ENCODE data around the gene KRT75. TPM values are rescaled to one million over a fixed set of nuclear protein-coding genes. Genes with fewer than 3 reads are reported as not detected.

Gene KRT75
- total and polyA plus RNA-seq, 2 of the 13 experiments (the other 11 are each of a cell fraction or from before 2014, with no cell fraction given): not detected

DNA sequence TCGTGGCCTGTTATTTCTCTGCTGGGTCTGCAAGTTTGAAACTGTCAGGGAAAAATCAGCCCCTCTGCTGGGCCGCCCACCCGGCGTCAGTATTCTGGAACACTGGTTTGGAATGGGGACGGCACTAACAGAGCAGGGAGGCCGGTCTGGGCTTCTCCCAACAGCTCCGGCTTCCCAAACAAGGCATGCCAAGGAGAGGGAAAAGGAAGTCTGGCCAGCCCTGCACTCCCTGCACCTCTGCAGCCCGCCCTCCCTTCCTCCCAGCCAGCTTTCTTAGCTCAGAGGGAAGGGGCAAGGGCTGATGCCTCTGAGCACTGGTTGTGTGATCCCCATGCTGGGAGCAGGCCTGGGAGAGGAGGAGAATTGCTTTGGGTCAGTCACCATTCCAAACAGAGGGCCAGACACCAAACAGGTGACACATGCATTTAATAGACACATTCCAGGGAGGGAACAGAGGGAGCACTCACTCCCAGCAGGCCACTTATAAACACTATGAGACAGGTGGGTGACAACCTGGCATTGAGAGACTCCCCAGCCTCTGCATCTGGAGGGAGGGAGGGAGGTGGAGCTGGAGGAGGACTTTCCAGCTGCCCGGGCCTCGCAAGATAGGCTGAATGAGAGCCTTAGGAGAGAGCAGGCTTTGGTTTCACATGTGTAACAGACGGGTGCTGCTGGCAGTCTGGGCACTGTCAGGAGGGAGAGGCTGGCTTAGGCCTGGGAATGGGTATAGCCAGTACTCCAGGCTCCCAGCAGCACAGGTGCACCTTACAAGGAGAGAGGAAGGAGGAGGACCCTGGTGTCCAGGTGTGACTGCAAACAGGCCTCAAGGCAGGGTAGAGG, 10.3 kb downstream of the KRT75 start:
- Histone ChIP-seq H3K9ac (ENCODE audit: insufficient read depth, low read depth, low read length) (no peak overlapping the region), H4K20me1 (ENCODE audit: insufficient read depth, low read length) (no peaks in the 10 kb centered on the region), H3K4me1 (ENCODE audit: insufficient read depth, low read length) (no peaks in the 10 kb centered on the region), H3K27me3 (ENCODE audit: control insufficient read depth in 1 of 2, insufficient read depth in 2 of 2, low read length in 2 of 2) (peaks cover 1 to 31% of the 10 kb centered on the region in 2 experiments; a peak in 2 of 5 replicates), H3K36me3 (replicated peaks in 1 of 2; ENCODE audit: control insufficient read depth in 1 of 2, insufficient read depth in 2 of 2, low read length in 2 of 2) (no peaks in the 10 kb centered on the region), H3K9me3 (ENCODE audit: low read length) (no peaks in the 10 kb centered on the region), H2AFZ (ENCODE audit: low read length) (no peak overlapping the region), H3K27ac (ENCODE audit: extremely low read length, insufficient read depth, low read length) (no peak overlapping the region), H3K4me2 (ENCODE audit: low read depth, low read length) (no peak overlapping the region), H3K79me2 (ENCODE audit: insufficient read depth, low read length) (no peaks in the 10 kb centered on the region), H3K4me3 (replicated peaks in 1 of 3; ENCODE audit: insufficient read depth in 1 of 3, low read depth in 2 of 3, low read length in 3 of 3) (no peak overlapping the region)
- TF ChIP-seq ZIK1 (CRISPR knock-in tag; IDR thresholded peaks at IDR 0.05; ENCODE audit: borderline replicate concordance, low read depth): no peak
- no peak for TF ChIP-seq ZNF101 (CRISPR knock-in tag; IDR thresholded peaks at IDR 0.05; ENCODE audit: borderline replicate concordance, low read depth)
- no peak for TF ChIP-seq RBAK (CRISPR knock-in tag; IDR thresholded peaks at IDR 0.05)
- TF ChIP-seq ZNF350 (CRISPR knock-in tag; IDR thresholded peaks at IDR 0.05; ENCODE audit: borderline replicate concordance, low read depth): no peak
- TF ChIP-seq POLR2G (IDR thresholded peaks at IDR 0.05; ENCODE audit: low read depth, low read length): no peak
- TF ChIP-seq, protein P1, sequence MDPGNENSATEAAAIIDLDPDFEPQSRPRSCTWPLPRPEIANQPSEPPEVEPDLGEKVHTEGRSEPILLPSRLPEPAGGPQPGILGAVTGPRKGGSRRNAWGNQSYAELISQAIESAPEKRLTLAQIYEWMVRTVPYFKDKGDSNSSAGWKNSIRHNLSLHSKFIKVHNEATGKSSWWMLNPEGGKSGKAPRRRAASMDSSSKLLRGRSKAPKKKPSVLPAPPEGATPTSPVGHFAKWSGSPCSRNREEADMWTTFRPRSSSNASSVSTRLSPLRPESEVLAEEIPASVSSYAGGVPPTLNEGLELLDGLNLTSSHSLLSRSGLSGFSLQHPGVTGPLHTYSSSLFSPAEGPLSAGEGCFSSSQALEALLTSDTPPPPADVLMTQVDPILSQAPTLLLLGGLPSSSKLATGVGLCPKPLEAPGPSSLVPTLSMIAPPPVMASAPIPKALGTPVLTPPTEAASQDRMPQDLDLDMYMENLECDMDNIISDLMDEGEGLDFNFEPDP (CRISPR knock-in tag; conservative IDR thresholded peaks at IDR 0.05): no peak
- TF ChIP-seq ZNF646 (CRISPR knock-in tag; IDR thresholded peaks at IDR 0.05): no peak
- TF ChIP-seq DMAP1 (CRISPR knock-in tag; IDR thresholded peaks at IDR 0.05): no peak
- TF ChIP-seq NCOA2 (CRISPR knock-in tag; IDR thresholded peaks at IDR 0.05): no peak
- no peak for DNase-seq (ENCODE audit: low spot score)
- POLR2A ChIA-PET: no interaction called here
- no peak for ATAC-seq
- BruUV-seq (replicated peaks): no TSS peak
- intact Hi-C loops (cut with micrococcal nuclease; ENCODE audit: unreplicated experiment) (no loop called here), in situ Hi-C loops (cut with HindIII; ENCODE audit: extremely low pct_ligation_motif_present, low pct_unique_long_range_greater_than_20kb) (no loop called here)
- CTCF ChIA-PET (ENCODE audit: low intra/inter-chr PET ratio, low total read pairs): no interaction called here
- no peak for FAIRE-seq
- WGBS (ENCODE audit: low lambda C conversion rate): 24% methylated on average over 10 of the region's 11 CpGs
